MM.1S (cell line): Measurements from ENCODE around the gene MED16.

Source experiments
- CTCF ChIP-seq: fragments of 300-600 bp; sonication (generic); IDR thresholded peaks from 2 replicates; pipeline ENCODE4 v1.5.1; 2016; ENCODE audit warnings: antibody characterized with exemption, low read length, mixed read lengths
- EZH2 ChIP-seq: fragments of 300-600 bp; sonication (generic); optimal IDR thresholded peaks from 2 replicates; pipeline ENCODE3; 2017; ENCODE audit warnings: low read depth, mild to moderate bottlenecking, antibody characterized with exemption, low read length, mixed read lengths

DNA sequence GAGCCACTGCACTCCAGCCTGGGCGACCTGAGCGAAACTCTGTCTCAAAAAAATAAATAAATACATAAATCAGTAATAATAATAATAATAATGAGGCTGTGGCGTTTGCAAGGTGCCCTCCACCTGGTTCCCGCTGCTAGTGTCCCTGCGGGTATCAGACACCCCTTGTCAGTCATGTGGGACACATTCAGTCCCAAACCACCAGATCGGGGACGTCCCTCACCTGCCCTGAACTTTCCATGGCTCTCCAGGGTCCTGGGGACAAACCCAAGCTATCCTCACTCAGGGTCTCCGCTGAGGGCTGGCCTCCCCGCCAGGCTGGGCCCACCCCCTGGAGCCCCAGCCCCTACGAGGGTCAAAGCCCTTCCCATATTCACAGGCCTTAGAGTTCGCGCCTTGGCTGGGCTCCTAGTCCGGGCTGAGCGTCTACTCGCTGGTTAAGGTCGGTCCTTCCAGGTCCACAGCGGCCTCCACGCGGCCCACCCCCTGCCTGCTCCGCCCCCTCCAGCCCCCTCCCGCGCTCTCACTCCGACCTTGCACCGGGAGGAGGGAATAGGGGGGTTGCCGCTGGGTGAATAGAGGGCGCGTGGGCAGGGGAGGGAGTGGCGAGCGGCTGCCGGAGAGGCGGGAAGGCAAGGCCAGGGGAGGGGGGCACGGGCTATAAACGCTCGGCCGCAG is 23.8 kb upstream of the MED16 start:
- TF ChIP-seq CTCF (no peak), EZH2 (no peak)
